Regular cardiac myocyte (primary cell): Measurements from ENCODE around the gene SCGB1D1. TPM values are rescaled to one million over a fixed set of nuclear protein-coding genes. Genes with fewer than 3 reads are reported as not detected.

Experiments used
- total RNA-seq: library from RNA; depleted of rRNA; stranded (reverse); fragments of >200 nt; gene quantifications from 2 replicates; pipeline ENCODE4 v1.2.3, GENCODE V29; 2014

The SCGB1D1 gene, protein sequence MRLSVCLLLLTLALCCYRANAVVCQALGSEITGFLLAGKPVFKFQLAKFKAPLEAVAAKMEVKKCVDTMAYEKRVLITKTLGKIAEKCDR
- total RNA-seq = not detected in 2 replicates

GRCh38 chr11:62190011-62190410 lies at the start of gene SCGB1D1:
TSS of gene SCGB1D1 (plus strand) at chr11:62190216. CDS start at chr11:62190285, 69 bp downstream.

GRCh38 chr11:62242021-62242420 lies 52.0 kb downstream of the SCGB1D1 start, which contains the start of gene SCGB1D2:
TSS of gene SCGB1D2 (plus strand) at chr11:62242239. CDS start at chr11:62242308, 69 bp downstream.

Other genes starting within 250 kb of the SCGB1D1 start
- gene BEST1, start 239.9 kb upstream of the SCGB1D1 start, total RNA-seq = 0.96 and 9.9 TPM in 2 replicates
- gene FTH1, start 222.6 kb upstream of the SCGB1D1 start, total RNA-seq = 505 and 1,736 TPM in 2 replicates
- 12.4 and 38.0 TPM in 2 replicates for gene INCENP, start 66.2 kb upstream of the SCGB1D1 start, total RNA-seq
- gene SCGB2A1, start 18.5 kb downstream of the SCGB1D1 start, total RNA-seq = not detected in 2 replicates
- gene SCGB1D2, start 52.0 kb downstream of the SCGB1D1 start, total RNA-seq = not detected in 2 replicates
- gene SCGB2A2, start 79.9 kb downstream of the SCGB1D1 start, total RNA-seq = not detected in 2 replicates
- not detected in 2 replicates for gene SCGB1D4, start 108.9 kb downstream of the SCGB1D1 start, total RNA-seq
- gene ASRGL1, start 147.2 kb downstream of the SCGB1D1 start, total RNA-seq = 0.28 and 1.7 TPM in 2 replicates
- not detected in 2 replicates for gene SCGB1A1, start 228.8 kb downstream of the SCGB1D1 start, total RNA-seq